ENCODE data around the gene CPPED1. TPM values are rescaled to one million over a fixed set of nuclear protein-coding genes. Genes with fewer than 3 reads are reported as not detected.

CPPED1 gene
- total and polyA plus RNA-seq, 10 of the 15 experiments (the other 5 are each of a cell fraction or from before 2014, with no cell fraction given), result 7.1 to 39.0 (median 16.0) TPM

GRCh38 chr16:12805066-12805465 is 1.4 kb upstream of the CPPED1 start:
- no peak overlapping the region for H3K4me2 ChIP-seq (ENCODE audit: control insufficient read depth, insufficient read depth)
- no TSS peak for BruUV-seq (replicated peaks)
- no peak for TF ChIP-seq PAX8 (IDR thresholded peaks at IDR 0.05)
- TF ChIP-seq ELK1 (IDR thresholded peaks at IDR 0.05; ENCODE audit: low read depth, low read length), result no peak
- no peak for TF ChIP-seq NR2C2 (IDR thresholded peaks at IDR 0.05; ENCODE audit: borderline replicate concordance, control insufficient read depth, insufficient read length, low read depth)
- TF ChIP-seq CREB1 (IDR thresholded peaks at IDR 0.05; ENCODE audit: low read depth), result no peak
- no peak for TF ChIP-seq SIX5 (IDR thresholded peaks at IDR 0.05; ENCODE audit: low read depth, low read length, severe bottlenecking)
- TF ChIP-seq SREBF1 (IDR thresholded peaks at IDR 0.05; ENCODE audit: low read length), result no peak
- no peak for TF ChIP-seq USF1 (IDR thresholded peaks at IDR 0.05; ENCODE audit: borderline replicate concordance, extremely low read length, insufficient read depth, low read depth, low read length)
- in situ Hi-C loops (cut with MboI) (loop anchor here (10.0 kb wide), 1 partner anchor 350 kb away; no protein-coding TSS in a partner anchor), intact Hi-C loops (cut with micrococcal nuclease; ENCODE audit: unreplicated experiment) (no loop called here)
- CTCF ChIA-PET, result interaction anchor here (1.2 kb wide), 1 partner anchor 373 kb away, joined by 3 read pairs; no protein-coding TSS in a partner anchor
- DNase-seq (ENCODE audit: low read depth, low spot score) (no peak), FAIRE-seq (no peak), ATAC-seq (no peak)
- 50% methylated on average over 2 of the region's 2 CpGs for WGBS (ENCODE audit: insufficient coverage, insufficient replicate concordance, low lambda C conversion rate, missing lambda C conversion rate)
- no peaks in the 10 kb centered on the region for H3K9me3 ChIP-seq (replicated peaks; ENCODE audit: control insufficient read depth, insufficient read depth, low read length)
- H3K27me3 ChIP-seq (replicated peaks in 1 of 2; ENCODE audit: control insufficient read depth in 2 of 2, insufficient read depth in 2 of 2, low read length in 1 of 2), result no peaks in the 10 kb centered on the region
- H3K4me1 ChIP-seq (ENCODE audit: control insufficient read depth, insufficient read depth, low read length), result peaks cover 22% of the 10 kb centered on the region
- H3K4me3 ChIP-seq, result no peak overlapping the region
- RAD21 ChIA-PET (ENCODE audit: unreplicated experiment), result interaction anchor here (0.7 to 3.9 kb wide), 3 partner anchors 144 to 269 kb away, joined by 3 to 15 read pairs (median 4); no protein-coding TSS in a partner anchor
- no peak overlapping the region for H2AFZ ChIP-seq (ENCODE audit: control insufficient read depth, low read depth, low read length)
- no peak overlapping the region for H3K27ac ChIP-seq (ENCODE audit: control insufficient read depth, insufficient read depth)
- H3K79me2 ChIP-seq (ENCODE audit: control insufficient read depth, insufficient read depth, low read length), result peaks cover 5% of the 10 kb centered on the region
- SMC1A ChIA-PET (ENCODE audit: uncharacterized antibody, unreplicated experiment), result interaction anchor here (0.9 to 7.0 kb wide), 3 partner anchors 15 to 269 kb away, joined by 3 to 41 read pairs (median 3); no protein-coding TSS in a partner anchor
- no peaks in the 10 kb centered on the region for H4K20me1 ChIP-seq (ENCODE audit: control insufficient read depth, insufficient read depth)
- POLR2A ChIA-PET, result no interaction called here
- H3K9ac ChIP-seq (ENCODE audit: control insufficient read depth, insufficient read depth, low read length), result no peak overlapping the region
- H3K36me3 ChIP-seq (ENCODE audit: control insufficient read depth in 2 of 2, insufficient read depth in 2 of 2, low read length in 1 of 2), result no peaks in the 10 kb centered on the region
